Gastrocnemius medialis (tissue), 4 donors: ENCODE results near the gene ZNF319. TPM values are rescaled to one million over a fixed set of nuclear protein-coding genes. Genes with fewer than 3 reads are reported as not detected.

Experiments
- ATAC-seq, 2 donors: fragments of 150-250 bp; one replicate each; pipeline ENCODE4 v1.9.1; 2016
- DNase-seq, 2 donors: peaks; one replicate each; pipeline ENCODE4 v3.0.0-alpha.2; 2019
- H3K27ac ChIP-seq, 4 donors: fragments of 200-600 bp; sonication (generic); 1 replicate in 1 of 4; 2 replicates in 3 of 4; pipeline ENCODE4 v1.5.1; 2016 to 2018; ENCODE audit warnings: mild to moderate bottlenecking in 2 of 4, moderate library complexity in 1 of 4
- H3K27me3 ChIP-seq, 3 donors: fragments of 200-600 bp; sonication (generic) in 2 of 3; 1 replicate in 1 of 3; 2 replicates in 2 of 3; pipeline versions ENCODE4 v1.5.1 to v1.6.0; 2016 to 2019; ENCODE audit warnings: mild to moderate bottlenecking in 1 of 3, moderate library complexity in 1 of 3
- H3K36me3 ChIP-seq, 2 donors: fragments of 200-600 bp; sonication (generic) in 1 of 2; one replicate each; pipeline ENCODE4 v1.5.1; 2017 to 2018
- H3K4me1 ChIP-seq, 2 donors: fragments of 200-600 bp; sonication (generic) in 1 of 2; one replicate each; pipeline ENCODE4 v1.5.1; 2016 to 2017; ENCODE audit warnings: mild to moderate bottlenecking in 2 of 2
- H3K4me3 ChIP-seq, 4 donors: fragments of 200-600 bp; sonication (generic) in 3 of 4; 1 replicate in 1 of 4; 2 replicates in 3 of 4; pipeline ENCODE4 v1.5.1; 2016 to 2019; ENCODE audit warnings: mild to moderate bottlenecking in 2 of 4
- H3K9me3 ChIP-seq, 3 donors: fragments of 200-600 bp; sonication (generic) in 2 of 3; 1 replicate in 1 of 3; 2 replicates in 2 of 3; pipeline ENCODE4 v1.5.1; 2016 to 2019
- CTCF ChIP-seq, 5 experiments: fragments of 450-650 bp in 3 of 5; fragments of 200-600 bp in 2 of 5; sonication (generic) in 2 of 5; IDR thresholded peaks in 4 of 5; conservative IDR thresholded peaks in 1 of 5; 1 replicate in 4 of 5; 2 replicates in 1 of 5; pipeline ENCODE4 v1.5.1; 2016 to 2019; ENCODE audit warnings: antibody characterized with exemption in 5 of 5, mild to moderate bottlenecking in 3 of 5, moderate library complexity in 3 of 5
- POLR2A ChIP-seq, 2 donors: fragments of 450-650 bp; IDR thresholded peaks; one replicate each; pipeline ENCODE4 v1.6.1; 2017; ENCODE audit warnings: antibody characterized with exemption in 2 of 2, mild to moderate bottlenecking in 2 of 2, moderate library complexity in 2 of 2
- in situ Hi-C, 4 donors: fragments of 200-750 bp; cut with MboI; loops; one replicate each; pipeline versions ENCODE4 v1.15.0 to v1.8.0; 2017; ENCODE audit warnings: low sequenced_read_pairs in 4 of 4
- intact Hi-C: fragments of 100-400 bp; cut with DNase I; formaldehyde crosslinking; loops from one replicate; pipeline ENCODE4 v1.15.1; 2023; ENCODE audit warnings: low total_unique reads
- total RNA-seq, 4 donors: library from RNA; depleted of rRNA; stranded (reverse); fragments of >200 nt; gene quantifications; one replicate each; pipeline versions ENCODE4 v1.1.0 to v1.2.3, GENCODE V29; 2016

Gene ZNF319
- total RNA-seq, 4 donors from 2014 or later = 4.4 to 7.5 (median 6.7) TPM

DNA sequence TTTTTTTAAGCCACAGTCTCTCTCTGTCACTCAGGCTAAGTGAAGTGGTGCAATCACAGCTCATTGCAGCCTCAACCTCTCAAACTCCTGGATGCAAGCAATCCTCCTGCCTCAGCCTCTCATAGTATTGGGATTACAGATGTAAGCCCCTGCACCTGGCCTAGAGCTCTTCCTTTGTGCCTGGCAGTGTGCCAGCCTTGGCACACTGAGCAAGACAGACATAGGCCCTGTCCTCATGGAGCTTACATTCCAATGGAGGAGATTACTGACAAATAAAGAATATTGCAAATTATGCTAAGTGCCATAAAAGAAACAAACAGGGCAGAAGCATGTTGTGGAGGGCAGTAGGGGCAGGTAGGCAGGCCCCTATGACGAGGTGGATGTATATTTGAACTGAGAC lies 28.6 kb downstream of the ZNF319 start:
- Histone ChIP-seq H3K9me3 (no peaks in the 10 kb centered on the region), H3K27me3 (peaks cover 0 to 3% (median 0%) of the 10 kb centered on the region in 3 donors), H3K27ac (no peak overlapping the region), H3K4me3 (no peak overlapping the region), H3K36me3 (no peaks in the 10 kb centered on the region), H3K4me1 (no peaks in the 10 kb centered on the region)
- DNase-seq = no peak
- intact Hi-C loops (no loop called here), in situ Hi-C loops (no loop called here)
- no peak for ATAC-seq
- TF ChIP-seq POLR2A (IDR thresholded peaks at IDR 0.05) (no peak), CTCF (IDR thresholded peaks at IDR 0.05 in 4 of 5, conservative IDR thresholded peaks at IDR 0.05 in 1 of 5) (no peak)

DNA sequence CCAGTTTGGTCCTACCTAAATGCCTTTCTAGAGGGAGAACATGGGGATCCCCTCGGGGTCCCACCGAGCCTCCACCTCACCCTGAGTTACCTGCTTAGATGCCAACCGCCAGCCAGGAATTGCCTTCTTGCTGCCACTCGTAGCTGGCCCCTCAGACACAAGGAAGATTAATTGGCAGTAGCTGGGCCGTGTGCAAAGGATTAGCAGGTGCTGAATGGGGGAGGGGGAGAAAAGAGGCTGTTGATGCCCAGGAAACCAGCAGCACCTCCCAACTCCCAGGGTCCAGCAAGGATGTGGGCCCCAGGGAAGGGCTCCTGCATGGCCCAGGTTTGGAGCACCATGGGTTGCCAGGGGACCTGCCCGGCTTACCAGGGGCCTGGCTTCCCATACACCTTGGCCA lies 29.5 kb downstream of the ZNF319 start, which contains the start of gene CNGB1:
TSS of gene CNGB1 (minus strand) at position 159 of the 400 bp plus-strand sequence. CDS start 3,842 bp downstream, outside the sequence.
- Histone ChIP-seq H3K4me3 (no peak within 1 kb of the TSS), H3K4me1 (no peaks in the 10 kb centered on the region), H3K27ac (no peak within 1 kb of the TSS), H3K9me3 (no peaks in the 10 kb centered on the region), H3K36me3 (no peaks in the 10 kb centered on the region), H3K27me3 (peaks cover 0 to 3% (median 0%) of the 10 kb centered on the region in 3 donors)
- TF ChIP-seq POLR2A (IDR thresholded peaks at IDR 0.05) (no peak), CTCF (IDR thresholded peaks at IDR 0.05 in 4 of 5, conservative IDR thresholded peaks at IDR 0.05 in 1 of 5) (no peak)
- in situ Hi-C loops = no loop called here
- intact Hi-C loops = no loop called here
- DNase-seq (no peak), ATAC-seq (no peak)

GRCh38 chr16:57970319-57970718 lies 30.2 kb downstream of the ZNF319 start:
- TF ChIP-seq POLR2A (IDR thresholded peaks at IDR 0.05) (no peak), CTCF (IDR thresholded peaks at IDR 0.05 in 4 of 5, conservative IDR thresholded peaks at IDR 0.05 in 1 of 5) (no peak)
- no peak for DNase-seq
- H3K4me3 ChIP-seq = no peak overlapping the region
- ATAC-seq = no peak
- intact Hi-C loops = no loop called here
- H3K4me1 ChIP-seq = no peaks in the 10 kb centered on the region
- no peaks in the 10 kb centered on the region for H3K9me3 ChIP-seq
- H3K27me3 ChIP-seq = peaks cover 0 to 3% (median 0%) of the 10 kb centered on the region in 3 donors
- no peaks in the 10 kb centered on the region for H3K36me3 ChIP-seq
- no peak overlapping the region for H3K27ac ChIP-seq
- in situ Hi-C loops = no loop called here

GRCh38 chr16:57969451-57970123 lies 30.9 kb downstream of the ZNF319 start:
- intact Hi-C loops (no loop called here), in situ Hi-C loops (no loop called here)
- Histone ChIP-seq H3K4me3 (no peak overlapping the region), H3K27ac (no peak overlapping the region), H3K4me1 (no peaks in the 10 kb centered on the region), H3K9me3 (no peaks in the 10 kb centered on the region), H3K36me3 (no peaks in the 10 kb centered on the region), H3K27me3 (peaks cover 0 to 3% (median 0%) of the 10 kb centered on the region in 3 donors)
- TF ChIP-seq CTCF (IDR thresholded peaks at IDR 0.05 in 4 of 5, conservative IDR thresholded peaks at IDR 0.05 in 1 of 5) (no peak), POLR2A (IDR thresholded peaks at IDR 0.05) (no peak)
- ATAC-seq (no peak), DNase-seq (no peak)
